Mesenchymal stem cell (in vitro differentiated cells and primary cell): Measurements from ENCODE around the gene SPP2.

Source experiments
- DNase-seq: peaks from one replicate; pipeline ENCODE4 v3.0.0-alpha.2; 2013
- H2AFZ ChIP-seq: one replicate; pipeline ENCODE4 v1.6.1; 2013; ENCODE audit warnings: low read depth, mild to moderate bottlenecking, control low read depth, inconsistent platforms, low read length, moderate library complexity
- H2AK5ac ChIP-seq: 2 replicates; pipeline ENCODE4 v1.6.1; 2013; ENCODE audit warnings: low read length, moderate library complexity, mild to moderate bottlenecking, inconsistent platforms; ENCODE audit not compliant: severe bottlenecking
- H2BK120ac ChIP-seq: one replicate; pipeline ENCODE4 v1.6.1; 2013; ENCODE audit warnings: low read depth, mild to moderate bottlenecking, inconsistent platforms, low read length, moderate library complexity
- H2BK12ac ChIP-seq, 2 experiments: one replicate each; pipeline ENCODE4 v1.6.1; 2013; ENCODE audit warnings: inconsistent platforms in 2 of 2, low read length in 2 of 2, mild to moderate bottlenecking in 2 of 2, moderate library complexity in 2 of 2, control low read depth in 1 of 2
- H2BK15ac ChIP-seq: one replicate; pipeline ENCODE4 v1.6.1; 2013; ENCODE audit warnings: mild to moderate bottlenecking, low read depth, inconsistent platforms; ENCODE audit not compliant: poor library complexity, severe bottlenecking
- H2BK5ac ChIP-seq: 2 replicates; pipeline ENCODE4 v1.6.1; 2013; ENCODE audit warnings: low read depth, mild to moderate bottlenecking, low read length, control low read depth, inconsistent platforms; ENCODE audit not compliant: poor library complexity, severe bottlenecking
- H3K14ac ChIP-seq, 2 experiments: one replicate each; pipeline ENCODE4 v1.6.1; 2013; ENCODE audit warnings: inconsistent platforms in 2 of 2, low read length in 2 of 2, control low read depth in 1 of 2, mild to moderate bottlenecking in 1 of 2, moderate library complexity in 1 of 2
- H3K18ac ChIP-seq, 2 experiments: one replicate each; pipeline ENCODE4 v1.6.1; 2013; ENCODE audit warnings: inconsistent platforms in 2 of 2, low read length in 2 of 2, control low read depth in 1 of 2, low read depth in 1 of 2, mild to moderate bottlenecking in 1 of 2
- H3K23ac ChIP-seq, 2 experiments: one replicate each; pipeline ENCODE4 v1.6.1; 2013; ENCODE audit warnings: inconsistent platforms in 2 of 2, low read length in 2 of 2, mild to moderate bottlenecking in 2 of 2, moderate library complexity in 2 of 2, control low read depth in 1 of 2
- H3K27ac ChIP-seq: 2 replicates; pipeline ENCODE4 v1.5.1; 2013; ENCODE audit warnings: mild to moderate bottlenecking, moderate library complexity, low read length, control low read depth, inconsistent platforms; ENCODE audit not compliant: poor library complexity, severe bottlenecking
- H3K27me3 ChIP-seq, 2 experiments: 2 replicates each; pipeline versions ENCODE4 v1.6.1 to v1.7.0; 2013; ENCODE audit warnings: low read length in 2 of 2, mild to moderate bottlenecking in 2 of 2, moderate library complexity in 2 of 2, control low read depth in 1 of 2, inconsistent platforms in 1 of 2; ENCODE audit not compliant: control insufficient read depth in 1 of 2, insufficient read depth in 1 of 2
- H3K36me3 ChIP-seq, 2 experiments: 2 replicates each; pipeline versions ENCODE4 v1.6.1 to v1.7.0; 2013; ENCODE audit warnings: low read length in 2 of 2, control low read depth in 1 of 2, inconsistent platforms in 1 of 2, low read depth in 1 of 2, mild to moderate bottlenecking in 1 of 2; ENCODE audit not compliant: insufficient read depth in 2 of 2, control insufficient read depth in 1 of 2
- H3K4ac ChIP-seq, 2 experiments: one replicate each; pipeline ENCODE4 v1.6.1; 2013; ENCODE audit warnings: inconsistent platforms in 2 of 2, low read length in 2 of 2, mild to moderate bottlenecking in 2 of 2, moderate library complexity in 2 of 2, control low read depth in 1 of 2, low read depth in 1 of 2
- H3K4me1 ChIP-seq: 2 replicates; pipeline ENCODE4 v1.6.1; 2013; ENCODE audit warnings: low read depth, low read length, control low read depth; ENCODE audit not compliant: control insufficient read depth, insufficient read depth
- H3K4me2 ChIP-seq: 2 replicates; pipeline ENCODE4 v1.6.1; 2013; ENCODE audit warnings: low read length, mild to moderate bottlenecking, inconsistent platforms; ENCODE audit not compliant: poor library complexity, severe bottlenecking
- H3K4me3 ChIP-seq, 2 experiments: 2 replicates each; pipeline versions ENCODE4 v1.5.1 to v1.7.0; 2013; ENCODE audit warnings: low read length in 2 of 2, mild to moderate bottlenecking in 2 of 2, control low read depth in 1 of 2, low read depth in 1 of 2; ENCODE audit not compliant: insufficient read depth in 1 of 2
- H3K79me1 ChIP-seq: replicated peaks from 2 replicates; pipeline ENCODE4 v1.6.1; 2013; ENCODE audit warnings: mild to moderate bottlenecking, control low read depth, low read length, inconsistent platforms; ENCODE audit not compliant: poor library complexity, severe bottlenecking
- H3K9ac ChIP-seq: 2 replicates; pipeline ENCODE4 v1.7.0; 2013; ENCODE audit warnings: mild to moderate bottlenecking, low read length, moderate library complexity
- H3K9me3 ChIP-seq: 2 replicates; pipeline ENCODE4 v1.7.0; 2013; ENCODE audit warnings: mild to moderate bottlenecking, low read length; ENCODE audit not compliant: control insufficient read depth
- H4K8ac ChIP-seq: one replicate; pipeline ENCODE4 v1.6.1; 2013; ENCODE audit warnings: inconsistent platforms, mild to moderate bottlenecking, low read length, moderate library complexity
- H4K91ac ChIP-seq: one replicate; pipeline ENCODE4 v1.6.1; 2013; ENCODE audit warnings: mild to moderate bottlenecking, low read length, inconsistent platforms
- WGBS: methylation state at CpG from one replicate; pipeline ENCODE4 v1.1.7; 2013; ENCODE audit warnings: mixed read lengths; 5-methylcytosine and 5-hydroxymethylcytosine counted together

Gene SPP2

GRCh38 chr2:234033174-234033573, 17.3 kb upstream of the SPP2 start:
- H3K4ac ChIP-seq = no peak overlapping the region
- DNase-seq = peak; percentile 42
- WGBS = 77% methylated on average over 2 of the region's 3 CpGs

GRCh38 chr2:234033885-234034284, 16.6 kb upstream of the SPP2 start:
- DNase-seq = no peak
- peaks cover 29% of the 10 kb centered on the region for H3K9me3 ChIP-seq
- no peaks in the 10 kb centered on the region for H3K27me3 ChIP-seq
- no peaks in the 10 kb centered on the region for H3K4me1 ChIP-seq
- H3K23ac ChIP-seq = no peak overlapping the region
- H2BK12ac ChIP-seq = no peak overlapping the region
- H3K9ac ChIP-seq = no peak overlapping the region
- H4K8ac ChIP-seq = no peak overlapping the region
- no peak overlapping the region for H2BK5ac ChIP-seq
- no peak overlapping the region for H2BK120ac ChIP-seq
- H2AK5ac ChIP-seq = no peak overlapping the region
- H2BK15ac ChIP-seq = no peak overlapping the region
- no peak overlapping the region for H2AFZ ChIP-seq
- H3K14ac ChIP-seq = no peak overlapping the region
- H3K4ac ChIP-seq = no peak overlapping the region
- H3K27ac ChIP-seq = no peak overlapping the region
- H3K4me3 ChIP-seq = no peak overlapping the region
- H3K18ac ChIP-seq = no peak overlapping the region
- H3K4me2 ChIP-seq = no peak overlapping the region
- no peak overlapping the region for H4K91ac ChIP-seq
- H3K36me3 ChIP-seq = peaks cover 0 to 5% of the 10 kb centered on the region in 2 experiments
- no peaks in the 10 kb centered on the region for H3K79me1 ChIP-seq
- no CpG with 5 or more reads among the region's 2 CpGs for WGBS

More at GRCh38 chr2:234033174-234033573, 17.3 kb upstream of the SPP2 start:
- Histone ChIP-seq H2BK15ac (no peak overlapping the region), H3K79me1 (no peaks in the 10 kb centered on the region), H3K36me3 (peaks cover 0 to 5% of the 10 kb centered on the region in 2 experiments), H3K23ac (no peak overlapping the region), H2AFZ (no peak overlapping the region), H3K4me2 (no peak overlapping the region), H2AK5ac (peak overlapping the region; percentile 69), H3K4me1 (peaks cover under 1% of the 10 kb centered on the region), H3K9ac (no peak overlapping the region), H2BK120ac (no peak overlapping the region), H3K14ac (no peak overlapping the region), H3K27ac (peak overlapping the region; percentile 13), H4K8ac (no peak overlapping the region), H2BK5ac (no peak overlapping the region), H3K27me3 (no peaks in the 10 kb centered on the region), H3K4me3 (no peak overlapping the region), H3K9me3 (peaks cover 29% of the 10 kb centered on the region), H4K91ac (no peak overlapping the region), H2BK12ac (no peak overlapping the region), H3K18ac (no peak overlapping the region)

- no peak overlapping the region for H3K4me2 ChIP-seq
- no peak overlapping the region for H4K91ac ChIP-seq
- H3K27ac ChIP-seq = no peak overlapping the region
- DNase-seq = no peak
- H3K18ac ChIP-seq = no peak overlapping the region
- H2AFZ ChIP-seq = no peak overlapping the region
- no peak overlapping the region for H2BK12ac ChIP-seq
- H3K27me3 ChIP-seq = no peaks in the 10 kb centered on the region
- H2AK5ac ChIP-seq = no peak overlapping the region
- H2BK120ac ChIP-seq = no peak overlapping the region
- H3K36me3 ChIP-seq = peaks cover 0 to 5% of the 10 kb centered on the region in 2 experiments
- peaks cover 23% of the 10 kb centered on the region for H3K9me3 ChIP-seq
- no peak overlapping the region for H2BK15ac ChIP-seq
- H3K79me1 ChIP-seq = no peaks in the 10 kb centered on the region
- WGBS = 63% methylated on average over 1 of the region's 2 CpGs
- H3K9ac ChIP-seq = peak overlapping the region; percentile 17
- no peak overlapping the region for H2BK5ac ChIP-seq
- H3K4ac ChIP-seq = no peak overlapping the region
- H4K8ac ChIP-seq = no peak overlapping the region
- no peak overlapping the region for H3K4me3 ChIP-seq
- H3K14ac ChIP-seq = no peak overlapping the region
- H3K4me1 ChIP-seq = no peaks in the 10 kb centered on the region
- no peak overlapping the region for H3K23ac ChIP-seq
These were observed 12.3 kb upstream of the SPP2 start for GRCh38 chr2:234038076-234038802.

GRCh38 chr2:234044157-234044556, 6.3 kb upstream of the SPP2 start:
- Histone ChIP-seq H2AFZ (no peak overlapping the region), H3K4me3 (no peak overlapping the region), H2BK120ac (no peak overlapping the region), H3K27ac (peak overlapping the region; percentile 8), H2BK12ac (no peak overlapping the region), H3K18ac (no peak overlapping the region), H3K4ac (no peak overlapping the region), H3K36me3 (no peaks in the 10 kb centered on the region), H3K9me3 (no peaks in the 10 kb centered on the region), H3K4me2 (no peak overlapping the region), H4K91ac (no peak overlapping the region), H3K27me3 (no peaks in the 10 kb centered on the region), H2BK5ac (no peak overlapping the region), H3K23ac (no peak overlapping the region), H3K9ac (no peak overlapping the region), H2BK15ac (no peak overlapping the region), H3K4me1 (no peaks in the 10 kb centered on the region), H4K8ac (no peak overlapping the region), H2AK5ac (no peak overlapping the region), H3K14ac (no peak overlapping the region), H3K79me1 (no peaks in the 10 kb centered on the region)
- peak; percentile 35 for DNase-seq
- WGBS = no CpG with 5 or more reads among the region's 1 CpG
